HEK293 (cell line): ENCODE results near the gene RGL4.

Experiments
- CTCF ChIA-PET: fragments of 350-600 bp; formaldehyde crosslinking; extraction: SDS; loops from one replicate; lab custom pipeline; 2021; ENCODE audit warnings: antibody characterized with exemption; lab: Yijun Ruan, JAX
- POLR2A ChIA-PET: fragments of 300-600 bp; formaldehyde crosslinking; extraction: SDS; loops from one replicate; lab custom pipeline; 2020; ENCODE audit warnings: antibody characterized with exemption, inconsistent platforms; lab: Yijun Ruan, JAX
- H3K27ac ChIP-seq: fragments of 200-500 bp; sonication (Bioruptor generic); 2 replicates; pipeline ENCODE4 v1.5.1; 2014; ENCODE audit warnings: low read depth, low read length, control low read depth, inconsistent platforms; ENCODE audit errors: extremely low read depth
- H3K36me3 ChIP-seq, 2 experiments: fragments of 200-500 bp in 1 of 2; sonication (Bioruptor generic) in 1 of 2; 1 replicate in 1 of 2; 2 replicates in 1 of 2; pipeline ENCODE4 v1.5.1; 2014 to 2017; ENCODE audit warnings: inconsistent platforms in 2 of 2, low read length in 2 of 2; ENCODE audit not compliant: control insufficient read depth in 2 of 2, insufficient read depth in 1 of 2
- H3K4me1 ChIP-seq: fragments of 200-500 bp; sonication (Bioruptor generic); 2 replicates; pipeline ENCODE4 v1.5.1; 2014; ENCODE audit warnings: mild to moderate bottlenecking, low read length, inconsistent platforms; ENCODE audit not compliant: control insufficient read depth, insufficient read depth
- H3K4me3 ChIP-seq: 2 replicates; pipeline ENCODE4 v1.5.1; 2011; ENCODE audit warnings: low read depth, mild to moderate bottlenecking, control low read depth, low read length, moderate library complexity
- H3K9me3 ChIP-seq: fragments of 200-500 bp; sonication (Bioruptor generic); 2 replicates; pipeline ENCODE4 v1.5.1; 2014; ENCODE audit warnings: low read depth, low read length, inconsistent platforms; ENCODE audit not compliant: control insufficient read depth, insufficient read depth
- GLI2 ChIP-seq: fragments of 450-650 bp; formaldehyde crosslinking; IDR thresholded peaks from 2 replicates; pipeline ENCODE4; 2017; ENCODE audit warnings: missing biosample characterization, missing genetic modification characterization, low read depth, borderline replicate concordance
- KLF1 ChIP-seq: fragments of 450-650 bp; formaldehyde crosslinking; IDR thresholded peaks from 2 replicates; pipeline ENCODE4 v1.5.1; 2016; ENCODE audit warnings: missing biosample characterization, missing genetic modification characterization
- KLF17 ChIP-seq: fragments of 450-650 bp; formaldehyde crosslinking; IDR thresholded peaks from 2 replicates; pipeline ENCODE4 v1.5.1; 2016; ENCODE audit warnings: missing biosample characterization, missing genetic modification characterization
- REPIN1 ChIP-seq: fragments of 450-650 bp; formaldehyde crosslinking; IDR thresholded peaks from 2 replicates; pipeline ENCODE4 v1.5.1; 2017; ENCODE audit warnings: missing biosample characterization, missing genetic modification characterization, low read depth
- SP3 ChIP-seq: fragments of 450-650 bp; formaldehyde crosslinking; IDR thresholded peaks from 2 replicates; pipeline ENCODE4 v1.5.1; 2016; ENCODE audit warnings: missing biosample characterization, missing genetic modification characterization
- ZFP41 ChIP-seq: fragments of 450-650 bp; formaldehyde crosslinking; IDR thresholded peaks from 2 replicates; pipeline ENCODE4 v1.5.1; 2016; ENCODE audit warnings: missing biosample characterization, missing genetic modification characterization, borderline replicate concordance
- ZNF112 ChIP-seq: fragments of 450-650 bp; formaldehyde crosslinking; IDR thresholded peaks from 2 replicates; pipeline ENCODE4 v1.5.0; 2017; ENCODE audit warnings: missing biosample characterization, missing genetic modification characterization
- ZNF16 ChIP-seq: fragments of 450-650 bp; formaldehyde crosslinking; IDR thresholded peaks from 2 replicates; pipeline ENCODE4 v1.5.1; 2016; ENCODE audit warnings: low read depth, missing biosample characterization, missing genetic modification characterization
- ZNF174 ChIP-seq: fragments of 450-650 bp; formaldehyde crosslinking; IDR thresholded peaks from 2 replicates; pipeline ENCODE4 v1.5.0; 2017; ENCODE audit warnings: missing biosample characterization, mild to moderate bottlenecking, missing genetic modification characterization
- ZNF223 ChIP-seq: fragments of 450-650 bp; formaldehyde crosslinking; IDR thresholded peaks from 2 replicates; pipeline ENCODE4 v1.5.1; 2016; ENCODE audit warnings: missing biosample characterization, missing genetic modification characterization
- ZNF23 ChIP-seq: fragments of 450-650 bp; formaldehyde crosslinking; IDR thresholded peaks from 2 replicates; pipeline ENCODE4 v1.5.1; 2016; ENCODE audit warnings: missing biosample characterization, missing genetic modification characterization, borderline replicate concordance
- ZNF426 ChIP-seq: fragments of 450-650 bp; formaldehyde crosslinking; IDR thresholded peaks from 2 replicates; pipeline ENCODE4 v1.5.1; 2017; ENCODE audit warnings: missing biosample characterization, missing genetic modification characterization, mild to moderate bottlenecking, inconsistent platforms, moderate library complexity
- ZNF449 ChIP-seq: fragments of 450-650 bp; formaldehyde crosslinking; IDR thresholded peaks from 2 replicates; pipeline ENCODE4 v1.5.1; 2017; ENCODE audit warnings: missing biosample characterization, mild to moderate bottlenecking, missing genetic modification characterization, moderate library complexity
- ZNF510 ChIP-seq: fragments of 450-650 bp; formaldehyde crosslinking; IDR thresholded peaks from 2 replicates; pipeline ENCODE4 v1.5.1; 2018; ENCODE audit warnings: mild to moderate bottlenecking, missing genetic modification characterization, missing biosample characterization; ENCODE audit not compliant: insufficient replicate concordance
- ZNF555 ChIP-seq: fragments of 450-650 bp; formaldehyde crosslinking; conservative IDR thresholded peaks from 2 replicates; pipeline ENCODE4 v1.5.1; 2017; ENCODE audit warnings: missing biosample characterization, mild to moderate bottlenecking, missing genetic modification characterization, inconsistent platforms
- ZNF670 ChIP-seq: fragments of 450-650 bp; formaldehyde crosslinking; IDR thresholded peaks from 2 replicates; pipeline ENCODE4 v1.5.1; 2016; ENCODE audit warnings: missing biosample characterization, missing genetic modification characterization, low read depth
- ZNF785 ChIP-seq: fragments of 450-650 bp; formaldehyde crosslinking; IDR thresholded peaks from 2 replicates; pipeline ENCODE4 v1.5.1; 2016; ENCODE audit warnings: missing biosample characterization, missing genetic modification characterization
- ZNF843 ChIP-seq: fragments of 450-650 bp; formaldehyde crosslinking; IDR thresholded peaks from 2 replicates; pipeline ENCODE4 v1.5.1; 2016; ENCODE audit warnings: missing biosample characterization, missing genetic modification characterization
- TF ChIP-seq, protein P1 (sequence below): sonication (generic); formaldehyde crosslinking; IDR thresholded peaks from 2 replicates; pipeline ENCODE4 v1.8.1; 2022; ENCODE audit warnings: mild to moderate bottlenecking, moderate library complexity, missing genetic modification reagents

RGL4 gene

GRCh38 chr22:23681026-23681809 lies 9.6 kb upstream of the RGL4 start:
- H3K27ac ChIP-seq, result no peak overlapping the region
- H3K4me1 ChIP-seq, result no peaks in the 10 kb centered on the region
- H3K36me3 ChIP-seq, result peaks cover 4 to 72% of the 10 kb centered on the region in 2 experiments; a peak in 2 of 3 replicates
- ChIA-PET CTCF (no interaction called here), POLR2A (no interaction called here)
- TF ChIP-seq KLF17 (no peak), ZNF449 (no peak), ZNF785 (tag by site-specific recombination) (no peak), ZNF510 (tag by site-specific recombination) (no peak)
- no peaks in the 10 kb centered on the region for H3K9me3 ChIP-seq
- H3K4me3 ChIP-seq, result no peak overlapping the region

- Histone ChIP-seq H3K4me3 (no peak overlapping the region), H3K9me3 (no peaks in the 10 kb centered on the region), H3K36me3 (peaks cover 4 to 71% of the 10 kb centered on the region in 2 experiments; a peak in 2 of 3 replicates), H3K4me1 (no peaks in the 10 kb centered on the region), H3K27ac (no peak overlapping the region)
- TF ChIP-seq, protein P1, sequence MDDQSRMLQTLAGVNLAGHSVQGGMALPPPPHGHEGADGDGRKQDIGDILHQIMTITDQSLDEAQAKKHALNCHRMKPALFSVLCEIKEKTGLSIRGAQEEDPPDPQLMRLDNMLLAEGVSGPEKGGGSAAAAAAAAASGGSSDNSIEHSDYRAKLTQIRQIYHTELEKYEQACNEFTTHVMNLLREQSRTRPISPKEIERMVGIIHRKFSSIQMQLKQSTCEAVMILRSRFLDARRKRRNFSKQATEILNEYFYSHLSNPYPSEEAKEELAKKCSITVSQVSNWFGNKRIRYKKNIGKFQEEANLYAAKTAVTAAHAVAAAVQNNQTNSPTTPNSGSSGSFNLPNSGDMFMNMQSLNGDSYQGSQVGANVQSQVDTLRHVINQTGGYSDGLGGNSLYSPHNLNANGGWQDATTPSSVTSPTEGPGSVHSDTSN (CRISPR knock-in tag), result no peak
- no peak for TF ChIP-seq REPIN1 (tag by site-specific recombination)
- TF ChIP-seq ZNF785 (tag by site-specific recombination), result no peak
- no peak for TF ChIP-seq KLF1 (tag by site-specific recombination)
- TF ChIP-seq SP3 (tag by site-specific recombination), result no peak
- TF ChIP-seq ZNF449, result no peak
- no peak for TF ChIP-seq ZNF16 (tag by site-specific recombination)
- TF ChIP-seq ZNF23 (tag by site-specific recombination), result no peak
- TF ChIP-seq ZNF112 (tag by site-specific recombination), result no peak
- TF ChIP-seq ZNF426 (tag by site-specific recombination), result no peak
- no peak for TF ChIP-seq ZNF223 (tag by site-specific recombination)
- TF ChIP-seq ZFP41 (tag by site-specific recombination), result no peak
- no peak for TF ChIP-seq ZNF174
- no peak for TF ChIP-seq ZNF555 (tag by site-specific recombination)
- no peak for TF ChIP-seq ZNF843 (tag by site-specific recombination)
- TF ChIP-seq GLI2 (tag by site-specific recombination), result no peak
- no peak for TF ChIP-seq ZNF670 (tag by site-specific recombination)
- POLR2A ChIA-PET, result no interaction called here
- CTCF ChIA-PET, result no interaction called here
These were observed 8.7 kb upstream of the RGL4 start for GRCh38 chr22:23682077-23682476.
